ENCODE results near the gene TTC7B.

- TF ChIP-seq POLR2A (IDR thresholded peaks at IDR 0.05): no peak
- TF ChIP-seq CTCF (IDR thresholded peaks at IDR 0.05): no peak
- TF ChIP-seq EP300 (IDR thresholded peaks at IDR 0.05): no peak
- no peak for TF ChIP-seq POLR2AphosphoS5 (IDR thresholded peaks at IDR 0.05)
These were observed 238.5 kb downstream of the TTC7B start for GRCh38 chr14:90577661-90578282.
